K562 (cell line): ENCODE measurements around the gene SMU1.

Experiments
- CEBPG ChIP-seq, 3 experiments: fragments of 200-800 bp in 1 of 3; sonication (Bioruptor generic) in 1 of 3; sonication (generic) in 1 of 3; formaldehyde crosslinking in 1 of 3; IDR thresholded peaks in 2 of 3; conservative IDR thresholded peaks in 1 of 3; 2 replicates each; pipeline versions ENCODE4 v1.6.1 to v1.8.0; 2016 to 2022; ENCODE audit warnings: missing compliant biosample characterization in 2 of 3, missing genetic modification characterization in 2 of 3, mild to moderate bottlenecking in 1 of 3, missing genetic modification reagents in 1 of 3
- GMEB1 ChIP-seq: fragments of 250-450 bp; sonication (Bioruptor Pico); IDR thresholded peaks from 2 replicates; pipeline ENCODE4 v1.4.0; 2020; ENCODE audit warnings: mild to moderate bottlenecking
- HINFP ChIP-seq: fragments of 450-650 bp; conservative IDR thresholded peaks from 2 replicates; pipeline ENCODE4 v1.6.1; 2016; ENCODE audit warnings: missing genetic modification characterization, low read depth, mild to moderate bottlenecking, control low read depth, missing compliant biosample characterization
- HMGXB4 ChIP-seq: sonication (generic); formaldehyde crosslinking; IDR thresholded peaks from 2 replicates; pipeline ENCODE4 v1.8.1; 2023; ENCODE audit warnings: mild to moderate bottlenecking, missing genetic modification reagents
- JUN ChIP-seq, 2 experiments: sonication (generic) in 1 of 2; formaldehyde crosslinking in 1 of 2; IDR thresholded peaks; 2 replicates each; pipeline versions ENCODE4 v1.6.1 to v1.8.0; 2012 to 2022; ENCODE audit warnings: borderline replicate concordance in 2 of 2, mild to moderate bottlenecking in 2 of 2, improper control_type of control experiment in 1 of 2, low read depth in 1 of 2, low read length in 1 of 2, missing genetic modification reagents in 1 of 2
- NFE2 ChIP-seq: IDR thresholded peaks from 2 replicates; pipeline ENCODE4 v1.6.1; 2014; ENCODE audit warnings: antibody characterized with exemption, low read depth
- NFE2L1 ChIP-seq: fragments of 450-650 bp; IDR thresholded peaks from 2 replicates; pipeline ENCODE4 v1.6.1; 2016; ENCODE audit warnings: missing genetic modification characterization, low read depth, mild to moderate bottlenecking, missing compliant biosample characterization, moderate library complexity, borderline replicate concordance
- PCBP2 ChIP-seq: fragments of 200-400 bp; formaldehyde crosslinking; IDR thresholded peaks from 2 replicates; pipeline ENCODE4 v1.6.1; 2018; ENCODE audit warnings: low read length, low read depth, mild to moderate bottlenecking, moderate library complexity; ENCODE audit not compliant: poor library complexity, severe bottlenecking
- POLR2A ChIP-seq: fragments of 450-650 bp; conservative IDR thresholded peaks from 2 replicates; pipeline ENCODE4 v1.6.1; 2016
- SMAD3 ChIP-seq: fragments of 450-650 bp; formaldehyde crosslinking; conservative IDR thresholded peaks from 2 replicates; pipeline ENCODE4 v1.4.0; 2020; ENCODE audit warnings: mild to moderate bottlenecking
- ZFP1 ChIP-seq: fragments of 450-650 bp; formaldehyde crosslinking; IDR thresholded peaks from 2 replicates; pipeline ENCODE4 v1.4.0; 2020; ENCODE audit warnings: mild to moderate bottlenecking, mixed read lengths
- ZFP36 ChIP-seq: fragments of 150-350 bp; IDR thresholded peaks from 2 replicates; pipeline ENCODE4 v1.6.1; 2018; ENCODE audit warnings: low read length, low read depth; ENCODE audit not compliant: partially characterized antibody
- ZNF12 ChIP-seq: sonication (generic); formaldehyde crosslinking; IDR thresholded peaks from 2 replicates; pipeline ENCODE4 v1.4.0; 2020; ENCODE audit warnings: mild to moderate bottlenecking, missing genetic modification reagents
- ZNF384 ChIP-seq: IDR thresholded peaks from 2 replicates; pipeline ENCODE4 v1.6.1; 2012; ENCODE audit warnings: low read depth, low read length, improper control_type of control experiment

GRCh38 chr9:33109097-33109496 is 32.6 kb upstream of the SMU1 start:
- TF ChIP-seq NFE2L1 (tag) (no peak), ZFP1 (CRISPR knock-in tag) (no peak), HINFP (tag) (no peak), ZNF384 (no peak), CEBPG (CRISPR knock-in tag; IDR thresholded peaks at IDR 0.05) (no peak), CEBPG (tag; conservative IDR thresholded peaks at IDR 0.05 in 1 of 2, IDR thresholded peaks at IDR 0.05 in 1 of 2) (no peak), HMGXB4 (CRISPR knock-in tag) (no peak), ZFP36 (no peak), NFE2 (no peak), PCBP2 (no peak), GMEB1 (CRISPR knock-in tag) (no peak), JUN (IDR thresholded peaks at IDR 0.05; ENCODE audit: borderline replicate concordance, low read depth, low read length) (no peak), JUN (CRISPR knock-in tag; IDR thresholded peaks at IDR 0.05; ENCODE audit: borderline replicate concordance) (no peak), ZNF12 (CRISPR knock-in tag) (no peak), POLR2A (no peak), SMAD3 (CRISPR knock-in tag) (no peak)
